GM19043 (cell line): ENCODE measurements around the gene ZNF853.
"Not testable (repeated sequence)": the region's sequence is repeated elsewhere in the genome, so short reads cannot be mapped to it uniquely, and the experiment has no call there.

ENCODE experiments used
- ATAC-seq: cut with Tn5 transposase; IDR thresholded peaks from one replicate; pipeline ENCODE4 v1.9.1; 2021; ENCODE audit warnings: low read depth; ENCODE audit not compliant: unreplicated experiment

ZNF853 gene

GRCh38 chr7:6614953-6615722 lies at the start of gene ZNF853:
Gene ZNF853 (plus strand): TSS chr7:6615610. CDS start chr7:6616175, 565 bp downstream.
- ATAC-seq: no peak

GRCh38 chr7:6565655-6566054 lies 49.8 kb upstream of the ZNF853 start:
- no peak for ATAC-seq

- ATAC-seq: no peak
Observed at GRCh38 chr7:6567886-6568285, 47.5 kb upstream of the ZNF853 start.

- ATAC-seq: no peak
Observed at GRCh38 chr7:6571160-6571779, 44.1 kb upstream of the ZNF853 start.

GRCh38 chr7:6575281-6576023 lies 40.0 kb upstream of the ZNF853 start:
- no peak for ATAC-seq

- ATAC-seq: no peak
Observed at GRCh38 chr7:6576024-6576866, 39.2 kb upstream of the ZNF853 start.

- not testable (repeated sequence) for ATAC-seq
Observed at GRCh38 chr7:6576867-6577368, 38.5 kb upstream of the ZNF853 start.

- ATAC-seq: peak; percentile 97
Observed at GRCh38 chr7:6577369-6578113, 37.9 kb upstream of the ZNF853 start, which contains the start of gene ZDHHC4. Gene ZDHHC4 (plus strand): TSS chr7:6577454. CDS start chr7:6580562, 3,108 bp downstream.

- ATAC-seq: no peak
Observed at GRCh38 chr7:6578114-6579084, 37.0 kb upstream of the ZNF853 start.

GRCh38 chr7:6579446-6579845 lies 36.0 kb upstream of the ZNF853 start:
- no peak for ATAC-seq

GRCh38 chr7:6585746-6586432 lies 29.5 kb upstream of the ZNF853 start:
- not testable (repeated sequence) for ATAC-seq

GRCh38 chr7:6588566-6588965 lies 26.8 kb upstream of the ZNF853 start:
- ATAC-seq: no peak

GRCh38 chr7:6589151-6589828 lies 26.1 kb upstream of the ZNF853 start:
- no peak for ATAC-seq

- ATAC-seq: peak; percentile 83
Observed at GRCh38 chr7:6589829-6590644, 25.4 kb upstream of the ZNF853 start, which contains the start of gene INTS15. Gene INTS15 (plus strand): TSS chr7:6590021. CDS start chr7:6590284, 263 bp downstream.

GRCh38 chr7:6590645-6591110 lies 24.7 kb upstream of the ZNF853 start:
- no peak for ATAC-seq

GRCh38 chr7:6600093-6600492 lies 15.3 kb upstream of the ZNF853 start:
- no peak for ATAC-seq
